Karpas-422 (cell line): ENCODE results near the gene DEXI. TPM values are rescaled to one million over a fixed set of nuclear protein-coding genes. Genes with fewer than 3 reads are reported as not detected.

Experiments used
- DNase-seq: peaks from one replicate; pipeline ENCODE4 v3.0.0-alpha.2; 2015
- H2AFZ ChIP-seq: fragments of 200-600 bp; sonication (generic); 2 replicates; pipeline ENCODE4 v1.6.1; 2014; ENCODE audit warnings: antibody characterized with exemption, low read length, mixed read lengths
- H3K27ac ChIP-seq: fragments of 200-600 bp; sonication (generic); 2 replicates; pipeline ENCODE4 v1.5.1; 2014; ENCODE audit warnings: mild to moderate bottlenecking, low read length, moderate library complexity
- H3K27me3 ChIP-seq: fragments of 200-600 bp; sonication (generic); 2 replicates; pipeline ENCODE4 v1.6.1; 2014; ENCODE audit warnings: low read length, mixed read lengths
- H3K36me3 ChIP-seq: fragments of 200-600 bp; sonication (generic); 2 replicates; pipeline ENCODE4 v1.6.1; 2014; ENCODE audit warnings: low read length, mixed read lengths; ENCODE audit not compliant: insufficient read depth
- H3K4me1 ChIP-seq: fragments of 200-600 bp; sonication (generic); 2 replicates; pipeline ENCODE4 v1.6.1; 2014; ENCODE audit warnings: mild to moderate bottlenecking, low read length, mixed read lengths
- H3K4me2 ChIP-seq: fragments of 200-600 bp; sonication (generic); 2 replicates; pipeline ENCODE4 v1.6.1; 2014; ENCODE audit warnings: low read length, low read depth, mild to moderate bottlenecking; ENCODE audit not compliant: poor library complexity, severe bottlenecking
- H3K4me3 ChIP-seq: fragments of 200-600 bp; sonication (generic); 2 replicates; pipeline ENCODE4 v1.5.1; 2014; ENCODE audit warnings: mild to moderate bottlenecking, antibody characterized with exemption, low read length, mixed read lengths
- H3K79me2 ChIP-seq: fragments of 200-600 bp; sonication (generic); 2 replicates; pipeline ENCODE4 v1.6.1; 2014; ENCODE audit warnings: mild to moderate bottlenecking, low read length, mixed read lengths
- H3K9ac ChIP-seq: fragments of 200-600 bp; sonication (generic); 2 replicates; pipeline ENCODE4 v1.6.0; 2014; ENCODE audit warnings: low read length
- H3K9me2 ChIP-seq: fragments of 200-600 bp; sonication (generic), shearing (Covaris generic); replicated peaks from 2 replicates; pipeline ENCODE4 v1.6.0; 2014; ENCODE audit warnings: mild to moderate bottlenecking, low read length, moderate library complexity; ENCODE audit not compliant: insufficient read depth
- H3K9me3 ChIP-seq: fragments of 300-700, 200-600 bp; sonication (generic); 2 replicates; pipeline ENCODE4 v1.6.1; 2014; ENCODE audit warnings: low read length, mixed read lengths
- H4K20me1 ChIP-seq: fragments of 200-600 bp; sonication (generic); 2 replicates; pipeline ENCODE4 v1.6.1; 2014; ENCODE audit warnings: mild to moderate bottlenecking, antibody characterized with exemption, low read length, low read depth; ENCODE audit not compliant: insufficient read depth
- total RNA-seq: library from RNA; depleted of rRNA; stranded (reverse); fragments of >200 nt; shearing (Covaris generic); gene quantifications from 2 replicates; pipeline ENCODE4 v1.2.3, GENCODE V29; 2014; ENCODE audit warnings: low replicate concordance; rRNA removed

DEXI gene
- total RNA-seq, 1 experiment from 2014 or later = 40.7 TPM

DNA sequence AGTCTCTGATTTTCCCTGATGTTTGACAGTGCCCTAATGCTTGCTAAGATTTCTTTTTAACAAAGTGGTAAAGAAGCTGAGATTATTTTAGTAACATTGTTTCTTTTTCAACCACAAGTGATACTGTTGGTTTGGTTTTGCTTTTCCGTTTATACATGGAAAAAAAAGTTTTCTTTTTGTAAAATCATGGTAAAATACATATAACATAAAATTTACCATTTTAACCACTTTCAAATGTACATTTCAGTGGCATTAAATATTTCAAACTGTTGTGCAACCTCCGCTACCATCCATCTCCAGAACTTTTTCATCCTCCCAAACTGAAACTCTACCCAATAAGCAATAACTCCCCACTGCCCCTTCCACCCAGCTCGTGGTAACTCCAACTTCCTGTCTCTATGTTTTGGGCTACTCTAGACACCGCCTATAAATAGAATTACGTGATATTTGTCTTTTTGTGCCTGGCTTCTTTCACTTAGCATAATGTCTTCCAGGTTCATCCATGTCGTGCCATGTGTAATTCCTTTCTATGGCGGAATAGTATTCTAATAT, 60.7 kb downstream of the DEXI start:
- Histone ChIP-seq H3K4me1 (peaks cover 72% of the 10 kb centered on the region), H3K79me2 (peaks cover 91% of the 10 kb centered on the region), H2AFZ (no peak overlapping the region), H4K20me1 (no peaks in the 10 kb centered on the region; the same call in 1 of the 2 replicates), H3K27ac (peak overlapping the region; percentile 96), H3K4me3 (0 out of 2 replicates have a peak overlapping the region, but pooled peaks have one; percentile 79), H3K9ac (peak overlapping the region; percentile 15), H3K27me3 (no peaks in the 10 kb centered on the region), H3K9me2 (no peaks in the 10 kb centered on the region), H3K4me2 (peak overlapping the region; percentile 73), H3K9me3 (no peaks in the 10 kb centered on the region), H3K36me3 (peaks cover 33% of the 10 kb centered on the region)
- no peak for DNase-seq

DNA sequence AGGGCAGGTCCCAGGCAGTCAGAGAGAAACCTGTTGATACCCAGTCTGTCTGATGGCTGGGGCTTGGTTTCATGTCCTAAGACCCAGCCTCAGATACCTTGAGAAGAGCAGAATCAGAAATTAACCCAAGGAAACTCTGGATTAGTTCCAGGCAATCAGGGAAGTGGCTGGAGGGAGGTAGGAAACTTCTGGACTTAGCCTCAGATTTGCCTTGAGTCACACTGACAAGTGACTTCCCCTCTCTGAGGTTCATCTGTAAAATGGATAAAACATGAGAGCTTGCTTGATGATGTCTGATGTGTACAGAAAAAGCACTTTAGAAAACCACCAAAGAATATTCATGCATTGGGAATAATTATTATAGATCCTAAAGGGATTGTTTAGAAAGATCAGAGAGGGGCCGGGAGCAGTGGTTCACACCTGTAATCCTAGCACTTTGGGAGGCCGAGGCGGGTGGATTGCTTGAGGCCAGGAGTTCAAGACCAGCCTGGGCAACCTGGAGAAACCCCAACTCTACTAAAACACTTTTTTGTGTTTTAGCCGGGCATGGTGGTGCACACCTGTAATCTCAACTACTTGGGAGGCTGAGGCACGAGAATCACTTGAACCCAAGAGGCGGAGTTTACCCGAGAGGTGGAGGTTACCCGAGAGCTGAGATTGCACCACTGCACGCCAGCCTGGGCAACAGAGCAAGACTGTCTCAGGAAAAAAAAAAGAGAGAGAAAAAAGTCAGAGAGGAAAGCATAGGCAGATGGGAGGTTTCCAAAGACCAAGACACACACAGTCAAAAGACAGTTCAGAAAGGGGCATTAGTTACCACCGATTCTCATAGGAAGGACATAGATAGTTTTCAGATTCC, 61.4 kb downstream of the DEXI start:
- Histone ChIP-seq H3K9me3 (no peaks in the 10 kb centered on the region), H3K4me1 (peaks cover 72% of the 10 kb centered on the region), H3K27ac (peak overlapping the region; percentile 96), H3K9ac (peak overlapping the region; percentile 91), H4K20me1 (no peaks in the 10 kb centered on the region; the same call in 1 of the 2 replicates), H3K4me3 (peak overlapping the region; percentile 79; the same call in 1 of the 2 replicates), H3K4me2 (peak overlapping the region; percentile 73), H2AFZ (no peak overlapping the region), H3K9me2 (no peaks in the 10 kb centered on the region), H3K79me2 (peaks cover 84% of the 10 kb centered on the region), H3K27me3 (no peaks in the 10 kb centered on the region), H3K36me3 (peaks cover 26% of the 10 kb centered on the region)
- peak; percentile 54 for DNase-seq

DNA sequence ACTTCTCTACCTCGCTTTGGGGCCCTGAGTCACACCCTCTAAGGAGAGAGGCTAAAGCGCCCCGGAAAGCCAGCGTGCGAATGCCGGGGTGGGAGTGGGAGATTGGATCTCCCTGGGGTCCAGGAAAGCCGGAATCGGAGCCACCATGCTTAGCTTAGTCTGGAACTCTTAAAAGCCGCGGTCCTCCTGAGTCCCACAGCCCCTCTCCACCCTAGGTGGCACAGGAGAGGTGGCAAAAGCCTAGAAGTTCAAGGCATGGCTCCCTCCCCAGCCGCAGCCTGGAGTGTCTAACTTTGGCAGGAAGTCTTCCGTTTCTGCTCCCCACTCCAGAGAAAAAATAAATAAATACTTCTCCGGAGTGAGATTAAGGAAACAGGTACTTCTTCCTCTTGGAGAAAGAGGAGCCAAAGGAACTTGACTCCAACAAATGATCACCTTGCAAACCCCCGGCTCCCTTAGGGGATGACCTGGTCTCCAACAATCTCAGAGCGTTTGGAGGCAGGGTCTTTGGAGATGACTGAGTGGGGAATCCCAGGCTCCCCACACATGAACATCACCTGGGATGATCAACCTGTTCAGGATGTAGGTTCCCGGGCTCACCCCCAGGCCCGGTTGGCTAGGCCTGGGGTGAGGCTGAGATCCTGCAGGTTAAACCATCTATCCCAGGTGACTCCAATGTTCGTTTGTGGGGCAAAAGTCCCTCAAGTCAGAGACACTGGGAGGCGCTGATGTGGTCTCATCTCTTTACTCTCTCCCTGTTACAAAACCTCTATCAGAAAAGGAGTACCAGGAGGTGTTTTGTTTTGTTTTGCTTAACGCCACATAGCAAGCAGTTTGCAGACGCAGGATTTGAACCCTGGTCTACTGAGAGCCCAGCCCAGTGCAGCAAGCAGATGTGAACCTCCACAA, 62.3 kb downstream of the DEXI start:
- Histone ChIP-seq H3K9me2 (no peaks in the 10 kb centered on the region), H3K4me1 (peaks cover 72% of the 10 kb centered on the region), H3K79me2 (peaks cover 75% of the 10 kb centered on the region), H3K4me3 (peak overlapping the region; percentile 79), H3K9ac (peak overlapping the region; percentile 91), H3K27ac (peak overlapping the region; percentile 96), H3K9me3 (no peaks in the 10 kb centered on the region), H2AFZ (no peak overlapping the region), H3K27me3 (no peaks in the 10 kb centered on the region), H4K20me1 (no peaks in the 10 kb centered on the region; the same call in 1 of the 2 replicates), H3K36me3 (peaks cover 26% of the 10 kb centered on the region), H3K4me2 (peak overlapping the region; percentile 73)
- peak; percentile 65 for DNase-seq

Other genes with a start within 250 kb of the DEXI start
- 1.6 and 2.6 TPM in 2 replicates for gene TEKT5, start 247.5 kb downstream of the DEXI start, total RNA-seq
- 17.7 and 23.1 TPM in 2 replicates for gene NUBP1, start 198.6 kb downstream of the DEXI start, total RNA-seq
- not detected in 2 replicates for gene TVP23A, start 123.7 kb downstream of the DEXI start, total RNA-seq
- 66.2 and 96.5 TPM in 2 replicates for gene CIITA, start 65.3 kb downstream of the DEXI start, total RNA-seq
- 14.4 and 17.4 TPM in 2 replicates for gene CLEC16A, start 2.1 kb upstream of the DEXI start, total RNA-seq